GM12892 (cell line): ENCODE measurements around the gene RPS24.

Source experiments
- POLR2A ChIP-seq: IDR thresholded peaks from 2 replicates; pipeline ENCODE4 v1.6.1; 2011; ENCODE audit warnings: low read depth, low read length, control low read depth
- TAF1 ChIP-seq: IDR thresholded peaks from 2 replicates; pipeline ENCODE4 v1.6.1; 2011; ENCODE audit warnings: low read depth, mild to moderate bottlenecking, control low read depth, low read length, borderline replicate concordance

GRCh38 chr10:78062296-78062695, 28.6 kb downstream of the RPS24 start:
- no peak for TF ChIP-seq POLR2A
- TF ChIP-seq TAF1 = no peak
